ENCODE measurements around the gene TBPL2.
"Not testable (repeated sequence)": the region's sequence is repeated elsewhere in the genome, so short reads cannot be mapped to it uniquely, and the experiment has no call there.

Gene TBPL2

GRCh38 chr14:55438066-55438683 is 2.2 kb downstream of the TBPL2 start:
- DNase-seq, result peak; percentile 52

GRCh38 chr14:55436931-55437330 is 3.5 kb downstream of the TBPL2 start:
- no peak for DNase-seq

GRCh38 chr14:55436519-55436918 is 3.9 kb downstream of the TBPL2 start:
- no peak for DNase-seq

GRCh38 chr14:55434805-55435174 is 5.6 kb downstream of the TBPL2 start:
- DNase-seq, result no peak

DNA sequence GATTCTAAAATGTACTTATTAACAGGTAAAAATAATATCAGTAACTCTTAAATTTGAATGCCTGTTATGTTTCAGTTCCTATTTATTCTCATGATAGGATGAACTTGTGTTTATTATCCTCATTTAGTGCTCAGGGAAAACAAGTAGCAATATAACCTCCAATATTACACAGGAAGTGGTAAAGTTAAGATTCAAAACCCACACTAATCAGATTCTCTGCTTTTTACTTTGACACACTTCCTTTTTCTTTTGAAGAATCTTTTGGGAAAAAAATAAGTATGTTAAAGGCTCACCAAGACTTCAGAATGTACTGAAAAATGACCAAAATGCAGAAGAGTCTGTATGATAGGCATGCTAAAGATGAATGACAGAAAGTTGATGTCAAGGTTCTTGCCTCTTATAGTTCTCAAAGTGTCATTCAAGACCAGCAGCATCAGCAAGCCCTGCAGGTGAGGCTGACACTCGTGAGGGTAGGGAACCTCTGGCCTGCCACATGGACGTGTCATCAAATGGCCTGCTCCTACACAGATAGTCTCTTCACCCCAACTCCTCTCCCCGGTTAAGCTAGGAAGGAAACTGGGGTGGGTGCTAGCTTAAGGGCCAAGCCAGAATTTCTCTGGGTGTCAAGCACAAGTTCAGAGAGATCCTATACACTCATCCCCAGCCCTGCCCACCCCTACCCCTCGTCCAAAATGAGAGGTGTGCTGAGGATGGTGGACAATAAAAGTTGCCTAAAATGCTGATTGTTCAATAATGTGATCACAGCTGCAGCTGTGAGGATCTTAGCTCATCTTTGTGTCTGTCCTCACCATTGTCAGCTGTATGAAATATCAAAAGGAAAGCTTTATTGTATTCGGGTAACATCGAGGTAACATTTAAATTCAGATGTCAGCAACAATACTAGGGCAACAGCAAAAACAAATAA is 6.3 kb downstream of the TBPL2 start:
- no peak for DNase-seq

- no peak for DNase-seq
These were observed 7.8 kb downstream of the TBPL2 start for GRCh38 chr14:55432628-55433027.

DNA sequence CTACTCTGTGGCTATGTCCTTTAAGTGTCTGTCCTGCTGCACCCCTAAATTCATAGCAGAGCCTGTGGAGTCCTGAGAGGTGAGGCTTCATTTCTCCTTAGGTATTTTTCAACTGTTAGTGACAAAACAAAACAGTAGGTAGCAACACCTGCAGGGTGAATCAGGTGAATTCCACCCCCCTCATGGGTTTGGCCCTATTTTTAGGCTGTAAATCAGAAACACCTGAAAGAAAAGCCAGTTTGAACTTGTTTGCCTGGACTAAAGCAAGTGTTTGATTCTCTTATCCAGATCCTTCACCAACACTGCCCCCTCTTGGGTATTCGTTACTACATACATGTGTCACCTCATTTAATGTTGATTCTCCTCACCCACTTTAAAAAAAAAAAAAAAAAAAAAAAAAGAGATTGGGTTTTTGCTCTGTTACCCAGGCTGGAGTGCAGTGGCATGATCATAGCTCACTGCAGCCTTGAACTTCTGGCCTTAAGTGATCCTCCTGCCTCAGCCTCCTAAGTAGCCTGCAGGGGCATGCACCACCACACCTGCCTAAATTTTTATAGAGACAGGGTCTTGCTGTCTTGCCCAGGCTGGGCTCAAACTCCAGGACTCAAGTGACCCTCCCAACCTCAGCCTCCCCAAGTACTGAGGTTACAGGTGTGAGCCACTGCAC is 10.3 kb downstream of the TBPL2 start:
- peak; percentile 63 for DNase-seq

GRCh38 chr14:55427439-55427838 is 13.0 kb downstream of the TBPL2 start:
- DNase-seq, result no peak

DNA sequence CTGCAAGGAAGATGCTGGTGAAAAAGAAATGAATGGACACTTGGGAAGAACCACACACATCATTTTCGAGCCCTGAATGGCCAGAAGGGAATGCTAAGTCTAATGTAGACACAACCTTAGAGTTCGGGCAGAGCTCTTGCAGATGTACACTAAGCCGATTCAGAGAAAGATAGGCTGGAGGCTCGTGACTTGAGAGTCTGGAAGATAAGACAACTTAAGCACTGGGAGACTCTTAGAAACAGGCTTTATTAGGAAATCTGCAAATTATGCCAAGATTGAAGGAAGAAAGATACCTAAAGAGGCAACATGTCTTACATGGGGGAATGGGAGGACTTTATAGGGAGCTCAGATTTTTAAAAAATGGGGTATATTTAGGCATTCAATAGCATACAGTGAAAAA is 13.5 kb downstream of the TBPL2 start:
- no peak for DNase-seq

DNA sequence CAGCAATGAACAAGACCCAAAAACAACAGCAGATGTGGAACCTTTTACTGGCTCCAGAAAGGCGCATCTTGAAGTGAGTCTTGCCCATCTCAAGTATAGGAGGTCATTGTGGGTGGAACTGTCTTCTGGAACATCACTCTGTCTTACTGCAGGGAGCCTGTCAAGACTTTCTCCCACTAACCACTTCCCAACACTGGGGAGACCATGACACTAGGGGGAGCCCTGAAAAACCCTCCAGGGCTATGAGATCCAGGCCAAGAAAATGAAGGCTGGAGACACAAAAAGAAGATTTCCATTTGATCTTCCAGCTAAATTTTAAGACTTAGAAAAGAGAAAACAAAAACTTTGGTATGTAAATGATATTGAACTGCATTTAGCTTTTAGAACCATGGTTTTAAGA is 15.3 kb downstream of the TBPL2 start:
- DNase-seq, result no peak

DNA sequence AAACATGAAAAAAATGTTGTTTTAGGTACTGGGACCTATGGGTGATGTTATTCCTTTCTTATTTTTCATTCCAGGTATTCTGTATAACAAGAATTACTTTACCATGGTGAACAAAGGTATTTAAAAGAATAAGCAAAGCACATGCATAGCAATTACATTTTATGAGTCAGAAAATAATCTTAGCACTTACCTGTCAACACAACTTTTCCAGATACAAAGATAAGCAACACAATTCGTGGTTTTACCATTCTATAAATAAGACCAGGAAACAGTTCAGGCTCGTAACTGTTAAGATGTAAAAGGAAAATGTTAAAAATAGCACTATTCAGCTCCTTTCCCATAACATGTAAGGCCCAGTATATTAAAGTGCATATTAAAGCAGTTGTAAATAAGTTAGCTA is 16.4 kb downstream of the TBPL2 start:
- DNase-seq, result no peak

GRCh38 chr14:55422338-55422737 is 18.1 kb downstream of the TBPL2 start:
- DNase-seq, result not testable (repeated sequence)

DNA sequence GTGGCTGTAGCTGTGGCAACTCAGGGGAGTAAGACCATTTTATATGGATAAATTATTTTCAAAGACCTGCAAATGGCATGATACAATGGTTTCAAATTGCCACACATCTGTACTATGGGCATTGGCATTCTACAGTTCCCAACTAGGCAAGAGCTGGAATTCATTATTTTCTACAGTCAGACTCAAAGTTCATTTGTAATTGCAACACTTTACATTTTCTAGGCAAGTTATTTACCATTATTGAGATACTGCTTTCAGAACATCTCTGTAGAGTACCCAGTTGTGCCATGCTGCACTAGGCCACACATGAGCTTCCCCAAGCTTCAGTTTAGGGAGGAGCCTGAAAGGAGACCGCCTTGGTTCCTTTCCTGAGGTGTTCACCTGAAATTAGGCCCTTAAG is 20.8 kb downstream of the TBPL2 start:
- DNase-seq, result no peak

DNA sequence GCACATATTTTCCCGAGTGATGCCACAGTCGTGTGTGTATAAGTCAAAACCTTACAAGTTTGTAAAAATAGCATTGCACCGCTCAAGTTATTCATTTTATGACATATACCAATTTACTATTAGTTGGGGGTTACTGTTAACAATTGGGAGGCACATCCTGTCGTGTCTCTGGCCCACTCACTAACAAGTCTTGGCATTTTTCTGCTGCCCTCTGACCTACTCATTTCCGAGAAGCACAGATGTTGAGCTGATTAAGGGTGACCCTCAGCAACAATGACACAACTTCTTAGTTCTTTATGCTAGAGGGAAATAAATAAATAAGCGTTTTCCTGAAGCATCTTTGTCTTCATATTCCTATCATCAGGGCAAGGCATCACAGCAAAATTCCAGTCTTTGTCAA is 22.0 kb downstream of the TBPL2 start:
- DNase-seq, result no peak

DNA sequence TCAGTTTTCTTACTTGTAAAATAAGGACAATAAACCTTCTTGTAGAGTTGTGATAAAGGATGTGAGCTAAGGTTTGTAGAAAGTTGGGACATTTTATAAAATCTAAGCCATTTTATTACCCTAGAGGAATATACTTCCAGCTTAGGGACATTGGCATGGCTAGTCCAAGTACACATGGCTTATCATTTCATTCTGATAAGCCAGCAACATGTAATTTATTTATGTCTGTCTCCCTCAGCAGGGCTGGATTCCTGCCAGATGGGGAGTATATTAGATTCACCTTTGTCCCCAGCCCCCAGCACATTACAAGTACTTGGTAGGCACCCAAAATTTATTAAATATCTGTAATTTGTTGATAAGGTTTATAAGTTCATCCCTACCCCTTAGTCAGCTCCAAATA is 22.5 kb downstream of the TBPL2 start:
- DNase-seq, result no peak

GRCh38 chr14:55416866-55417265 is 23.6 kb downstream of the TBPL2 start:
- DNase-seq, result peak; percentile 23

- no peak for DNase-seq
These were observed 25.9 kb downstream of the TBPL2 start for GRCh38 chr14:55414551-55414950.

DNA sequence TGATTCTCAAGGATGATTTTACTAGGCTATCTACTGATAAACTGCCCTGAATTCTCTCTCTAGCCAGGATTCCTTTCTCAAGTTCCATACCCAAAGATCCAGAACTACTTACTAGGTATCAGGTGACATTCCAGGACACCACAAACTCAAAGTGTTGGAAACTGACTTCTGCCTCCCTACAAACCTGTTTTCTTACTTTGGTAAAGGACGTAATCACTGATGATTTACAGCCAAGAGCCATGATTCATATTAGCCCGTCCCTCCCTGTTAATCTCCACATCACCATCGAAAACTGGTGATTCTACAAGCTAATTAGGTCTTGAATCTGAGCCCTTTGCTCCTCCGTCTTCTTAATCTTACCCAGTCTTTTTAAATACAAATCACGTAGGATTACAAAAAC is 27.7 kb downstream of the TBPL2 start:
- DNase-seq, result no peak

GRCh38 chr14:55411426-55412389 is 28.7 kb downstream of the TBPL2 start, which contains the start of gene ATG14:
Gene ATG14, minus strand, starts transcription at chr14:55411830. Its CDS starts 8 bp downstream, at chr14:55411822.
- DNase-seq, result peak; percentile 87

GRCh38 chr14:55410876-55411275 is 29.5 kb downstream of the TBPL2 start:
- DNase-seq, result no peak

GRCh38 chr14:55404173-55404854 is 36.1 kb downstream of the TBPL2 start:
- no peak for DNase-seq

DNA sequence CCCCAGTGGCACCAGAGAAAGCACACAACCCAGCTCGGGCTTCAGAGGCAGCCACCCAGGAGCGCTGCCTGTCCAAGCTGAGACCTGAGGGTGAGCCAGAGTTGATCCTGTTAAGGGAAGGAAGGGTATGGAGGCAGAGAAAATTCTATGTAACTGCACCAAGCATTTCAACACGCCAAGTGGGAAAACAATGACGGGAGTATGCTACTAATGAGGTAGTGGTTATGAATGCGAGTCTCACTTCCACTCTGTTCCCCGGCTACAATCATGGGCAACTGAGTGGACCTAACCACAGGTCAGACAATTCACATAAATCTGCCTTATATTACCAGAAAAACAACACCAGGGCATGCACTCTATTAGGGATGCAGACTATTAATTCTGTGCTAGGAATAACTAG is 38.7 kb downstream of the TBPL2 start:
- no peak for DNase-seq
